B cell (primary cell): ENCODE measurements around the gene RNU4-1. TPM values are rescaled to one million over a fixed set of nuclear protein-coding genes. Genes with fewer than 3 reads are reported as not detected.
A peak's percentile ranks its signal among the peaks of the same experiment; 100 is the strongest.
"Not testable (repeated sequence)": the region's sequence is repeated elsewhere in the genome, so short reads cannot be mapped to it uniquely, and the experiment has no call there.

ENCODE experiments used
- ATAC-seq: fragments of 200-7000 bp; cut with Tn5 transposase; one replicate; pipeline ENCODE4 v1.10.0; 2021; ENCODE audit warnings: low read depth, mild to moderate bottlenecking, moderate number of reproducible peaks, moderate library complexity
- CTCF ChIA-PET: fragments of 350-600 bp; sonication (Branson Sonifier 250); formaldehyde crosslinking; loops from one replicate; lab custom pipeline; 2021; ENCODE audit warnings: antibody characterized with exemption, inconsistent platforms; lab: Charles Lee
- POLR2A ChIA-PET: fragments of 350-600 bp; sonication (Branson Sonifier 250); formaldehyde crosslinking; loops from one replicate; lab custom pipeline; 2021; ENCODE audit warnings: antibody characterized with exemption; lab: Charles Lee
- DNase-seq: peaks from one replicate; pipeline ENCODE4 v3.0.0; 2013
- H2AFZ ChIP-seq: 2 replicates; pipeline ENCODE4 v1.6.1; 2012; ENCODE audit warnings: mild to moderate bottlenecking, low read depth, low read length; ENCODE audit not compliant: insufficient read depth, poor library complexity, severe bottlenecking
- H3K27ac ChIP-seq, 2 donors: 1 replicate in 1 of 2; 2 replicates in 1 of 2; pipeline ENCODE4 v1.5.1; 2012 to 2013; ENCODE audit warnings: low read length in 2 of 2, mild to moderate bottlenecking in 2 of 2, moderate library complexity in 1 of 2
- H3K27me3 ChIP-seq, 4 experiments: fragments of 200-600 bp in 1 of 4; sonication (generic) in 1 of 4; replicated peaks in 1 of 4; 1 replicate in 2 of 4; 2 replicates in 2 of 4; pipeline versions ENCODE4 v1.6.1 to v1.7.0; 2013 to 2016; ENCODE audit warnings: low read length in 3 of 4, mild to moderate bottlenecking in 2 of 4, mixed read lengths in 1 of 4, moderate library complexity in 1 of 4; ENCODE audit not compliant: insufficient read depth in 4 of 4, control insufficient read depth in 3 of 4; ENCODE audit errors: control extremely low read depth in 1 of 4
- H3K36me3 ChIP-seq, 2 experiments: replicated peaks in 1 of 2; 1 replicate in 1 of 2; 2 replicates in 1 of 2; pipeline versions ENCODE4 v1.6.1 to v1.7.1; 2013; ENCODE audit warnings: low read length in 1 of 2; ENCODE audit not compliant: insufficient read depth in 2 of 2, control insufficient read depth in 1 of 2; ENCODE audit errors: control extremely low read depth in 1 of 2, extremely low read depth in 1 of 2
- H3K4me1 ChIP-seq, 2 donors: fragments of 200-600 bp in 1 of 2; sonication (generic) in 1 of 2; 1 replicate in 1 of 2; 2 replicates in 1 of 2; pipeline versions ENCODE4 v1.5.1 to v1.6.1; 2013 to 2017; ENCODE audit warnings: low read length in 2 of 2; ENCODE audit not compliant: control insufficient read depth in 2 of 2, insufficient read depth in 2 of 2
- H3K4me2 ChIP-seq: replicated peaks from 2 replicates; pipeline ENCODE3; 2012; ENCODE audit warnings: mild to moderate bottlenecking, low read depth, low read length; ENCODE audit not compliant: poor library complexity, severe bottlenecking
- H3K4me3 ChIP-seq, 5 experiments: fragments of 200-600 bp in 1 of 5; sonication (generic) in 1 of 5; 1 replicate in 3 of 5; 2 replicates in 2 of 5; pipeline versions ENCODE4 v1.5.1 to v1.7.0; 2011 to 2016; ENCODE audit warnings: low read length in 4 of 5, mild to moderate bottlenecking in 4 of 5, low read depth in 2 of 5, control low read depth in 1 of 5, moderate library complexity in 1 of 5; ENCODE audit not compliant: insufficient read depth in 1 of 5; ENCODE audit errors: control extremely low read depth in 1 of 5, extremely low read depth in 1 of 5
- H3K79me2 ChIP-seq: fragments of 200-600 bp; sonication (generic); one replicate; pipeline ENCODE4 v1.6.0; 2016; ENCODE audit warnings: low read length; ENCODE audit not compliant: control insufficient read depth, insufficient read depth
- H3K9ac ChIP-seq: fragments of 200-600 bp; sonication (generic); 2 replicates; pipeline ENCODE4 v1.6.1; 2017; ENCODE audit warnings: mild to moderate bottlenecking, low read length, moderate library complexity
- H3K9me3 ChIP-seq, 3 donors: one replicate each; pipeline versions ENCODE4 v1.6.1 to v1.7.1; 2013; ENCODE audit warnings: low read length in 2 of 3; ENCODE audit not compliant: control insufficient read depth in 2 of 3, insufficient read depth in 1 of 3; ENCODE audit errors: control extremely low read depth in 1 of 3
- H4K20me1 ChIP-seq: 2 replicates; pipeline ENCODE4 v1.6.0; 2012; ENCODE audit warnings: mild to moderate bottlenecking, low read length; ENCODE audit not compliant: insufficient read depth, control insufficient read depth, poor library complexity, severe bottlenecking
- H3K27ac Mint-ChIP-seq: one replicate; pipeline ENCODE4 v1.8.0; 2021; ENCODE audit warnings: mixed read lengths
- H3K27me3 Mint-ChIP-seq: one replicate; pipeline ENCODE4 v1.8.0; 2021; ENCODE audit warnings: mixed read lengths
- H3K4me1 Mint-ChIP-seq: one replicate; pipeline ENCODE4 v1.8.0; 2021; ENCODE audit warnings: mixed read lengths
- H3K4me3 Mint-ChIP-seq: one replicate; pipeline ENCODE4 v1.8.0; 2021; ENCODE audit warnings: mixed read lengths
- H3K9me3 Mint-ChIP-seq: one replicate; pipeline ENCODE4 v1.8.0; 2022; ENCODE audit warnings: mixed read lengths; ENCODE audit not compliant: insufficient read depth
- EZH2 ChIP-seq: IDR thresholded peaks from 2 replicates; pipeline ENCODE4 v1.6.1; 2012; ENCODE audit warnings: borderline replicate concordance, low read depth, mild to moderate bottlenecking, moderate library complexity, low read length; ENCODE audit not compliant: insufficient read depth, poor library complexity, severe bottlenecking
- WGBS: methylation state at CpG from one replicate; pipeline ENCODE4 v1.1.5; 2013; ENCODE audit warnings: missing lambda C conversion rate; ENCODE audit not compliant: insufficient coverage; 5-methylcytosine and 5-hydroxymethylcytosine counted together
- intact Hi-C: fragments of 100-400 bp; cut with micrococcal nuclease; formaldehyde crosslinking; loops from one replicate; pipeline ENCODE4 v1.10.0; 2022
- polyA plus RNA-seq: library from polyadenylated mRNA; depleted of rRNA; stranded (reverse); fragments of >200 nt; gene quantifications from 2 replicates; pipeline ENCODE4 v1.2.3, GENCODE V29; 2012
- total RNA-seq, 2 donors: library from RNA; stranded (reverse); fragments of 120-200 nt in 1 of 2; gene quantifications; 1 replicate in 1 of 2; 2 replicates in 1 of 2; pipeline versions ENCODE4 v1.2.3 to v1.2.4, GENCODE V29; 2013 to 2022
- TF ChIP-seq, protein P1 (sequence below): fragments of 200-600 bp; IDR thresholded peaks from one replicate; pipeline ENCODE4 v1.8.0; 2022; ENCODE audit warnings: antibody characterized with exemption, mild to moderate bottlenecking

RNU4-1 gene
- total and polyA plus RNA-seq, 2 donors (not counting 1 experiment from before 2014, with no cell fraction given) = 3,269 TPM; not detected in 1

DNA sequence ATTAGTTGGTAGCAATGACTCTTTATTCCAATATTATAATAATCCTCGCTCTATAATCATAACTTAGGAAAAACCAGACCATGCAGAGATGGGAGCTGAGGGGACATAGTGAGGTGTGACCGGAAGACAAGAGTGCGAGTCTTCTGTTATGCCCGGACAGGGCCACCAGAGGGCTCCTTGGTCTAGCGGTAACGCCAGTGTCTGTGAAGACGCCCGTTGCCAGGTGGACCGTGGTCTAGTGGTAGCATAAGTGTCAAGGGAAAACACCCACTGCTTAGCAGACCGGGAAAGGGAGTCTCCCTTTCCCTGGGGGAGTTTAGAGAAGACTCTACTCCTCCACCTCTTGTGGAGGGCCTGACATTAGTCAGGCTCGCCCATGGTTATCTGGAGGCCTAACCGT lies 42.4 kb upstream of the RNU4-1 start:
- DNase-seq = peak; percentile 55
- H3K9ac ChIP-seq, H3K79me2 ChIP-seq, intact Hi-C loops, H3K27ac Mint-ChIP-seq, H3K4me3 Mint-ChIP-seq, H3K4me1 ChIP-seq, POLR2A ChIA-PET, H4K20me1 ChIP-seq, H3K4me2 ChIP-seq, H3K4me1 Mint-ChIP-seq, ATAC-seq, H2AFZ ChIP-seq, H3K36me3 ChIP-seq, H3K27ac ChIP-seq, H3K4me3 ChIP-seq: not testable (repeated sequence)
- Mint-ChIP-seq H3K27me3 (peaks cover 19% of the 10 kb centered on the region), H3K9me3 (peaks cover 16% of the 10 kb centered on the region)
- Histone ChIP-seq H3K9me3 (peaks cover 3 to 28% (median 26%) of the 10 kb centered on the region in 3 donors), H3K27me3 (peaks cover 0 to 13% (median 2%) of the 10 kb centered on the region in 4 experiments)
- CTCF ChIA-PET = interaction anchor here (0.6 to 1.4 kb wide), 2 partner anchors 33 to 1935 kb away, joined by 4 to 6 read pairs; partner anchors contain the start of gene SIRT4
- 33% methylated on average over 3 of the region's 12 CpGs for WGBS
- TF ChIP-seq, protein P1, sequence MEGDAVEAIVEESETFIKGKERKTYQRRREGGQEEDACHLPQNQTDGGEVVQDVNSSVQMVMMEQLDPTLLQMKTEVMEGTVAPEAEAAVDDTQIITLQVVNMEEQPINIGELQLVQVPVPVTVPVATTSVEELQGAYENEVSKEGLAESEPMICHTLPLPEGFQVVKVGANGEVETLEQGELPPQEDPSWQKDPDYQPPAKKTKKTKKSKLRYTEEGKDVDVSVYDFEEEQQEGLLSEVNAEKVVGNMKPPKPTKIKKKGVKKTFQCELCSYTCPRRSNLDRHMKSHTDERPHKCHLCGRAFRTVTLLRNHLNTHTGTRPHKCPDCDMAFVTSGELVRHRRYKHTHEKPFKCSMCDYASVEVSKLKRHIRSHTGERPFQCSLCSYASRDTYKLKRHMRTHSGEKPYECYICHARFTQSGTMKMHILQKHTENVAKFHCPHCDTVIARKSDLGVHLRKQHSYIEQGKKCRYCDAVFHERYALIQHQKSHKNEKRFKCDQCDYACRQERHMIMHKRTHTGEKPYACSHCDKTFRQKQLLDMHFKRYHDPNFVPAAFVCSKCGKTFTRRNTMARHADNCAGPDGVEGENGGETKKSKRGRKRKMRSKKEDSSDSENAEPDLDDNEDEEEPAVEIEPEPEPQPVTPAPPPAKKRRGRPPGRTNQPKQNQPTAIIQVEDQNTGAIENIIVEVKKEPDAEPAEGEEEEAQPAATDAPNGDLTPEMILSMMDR = peak; percentile 39

DNA sequence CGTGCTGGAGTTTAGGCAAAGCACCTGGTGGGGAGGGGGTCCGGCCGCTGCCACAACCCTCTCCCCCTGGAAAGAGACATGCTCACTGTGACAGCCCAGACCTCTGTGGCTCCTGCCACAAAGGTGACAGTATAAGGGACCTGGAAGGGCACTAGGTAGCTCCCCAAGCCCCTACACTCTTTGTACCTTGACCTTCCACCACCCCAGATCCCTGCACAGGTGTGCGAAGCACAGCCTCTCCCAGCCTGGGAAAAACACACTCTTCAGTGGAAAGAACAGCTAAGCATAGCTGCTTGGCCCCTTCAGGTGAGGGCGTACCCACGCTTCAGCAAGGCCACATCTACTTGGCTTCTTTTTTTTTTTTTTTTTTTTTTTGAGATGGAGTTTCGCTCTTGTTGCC lies 39.5 kb upstream of the RNU4-1 start:
- Histone ChIP-seq H3K36me3 (no peaks in the 10 kb centered on the region), H3K9me3 (peaks cover 2 to 19% (median 14%) of the 10 kb centered on the region in 3 donors), H3K27ac (no peak overlapping the region), H4K20me1 (no peaks in the 10 kb centered on the region), H3K4me3 (no peak overlapping the region), H3K4me1 (no peaks in the 10 kb centered on the region), H3K4me2 (no peak overlapping the region), H3K79me2 (no peaks in the 10 kb centered on the region), H3K9ac (no peak overlapping the region), H3K27me3 (peaks cover 0 to 10% (median 2%) of the 10 kb centered on the region in 4 experiments), H2AFZ (no peak overlapping the region)
- Mint-ChIP-seq H3K27ac (no peak overlapping the region), H3K9me3 (peaks cover 5% of the 10 kb centered on the region), H3K4me1 (peaks cover 2% of the 10 kb centered on the region), H3K4me3 (no peak overlapping the region), H3K27me3 (peaks cover 16% of the 10 kb centered on the region)
- ATAC-seq (no peak), DNase-seq (no peak)
- no peak for TF ChIP-seq EZH2
- TF ChIP-seq, protein P1 = no peak
- ChIA-PET CTCF (interaction anchor here (0.6 kb wide), 1 partner anchor 1799 kb away, joined by 3 read pairs; no protein-coding TSS in a partner anchor), POLR2A (interaction anchor here (0.6 kb wide), 1 partner anchor 136 kb away, joined by 5 read pairs; no protein-coding TSS in a partner anchor)
- intact Hi-C loops = no loop called here
- WGBS = no CpG with 5 or more reads among the region's 7 CpGs
